C4-2B (cell line): ENCODE data around the gene WDR7.

Source experiments
- CTCF ChIP-seq: fragments of 450-650 bp; conservative IDR thresholded peaks from 2 replicates; pipeline ENCODE4 v1.5.1; 2017; ENCODE audit warnings: mild to moderate bottlenecking
- ZFX ChIP-seq: fragments of 450-650 bp; IDR thresholded peaks from 2 replicates; pipeline ENCODE4 v1.6.1; 2017

GRCh38 chr18:57084331-57085271 is 433.4 kb downstream of the WDR7 start:
- no peak for TF ChIP-seq CTCF
- no peak for TF ChIP-seq ZFX
